ENCODE data around the gene SCUBE1. TPM values are rescaled to one million over a fixed set of nuclear protein-coding genes. Genes with fewer than 3 reads are reported as not detected.

SCUBE1 gene
- total RNA-seq, 4 donors from 2014 or later: 0.28 to 3.7 (median 1.7) TPM

DNA sequence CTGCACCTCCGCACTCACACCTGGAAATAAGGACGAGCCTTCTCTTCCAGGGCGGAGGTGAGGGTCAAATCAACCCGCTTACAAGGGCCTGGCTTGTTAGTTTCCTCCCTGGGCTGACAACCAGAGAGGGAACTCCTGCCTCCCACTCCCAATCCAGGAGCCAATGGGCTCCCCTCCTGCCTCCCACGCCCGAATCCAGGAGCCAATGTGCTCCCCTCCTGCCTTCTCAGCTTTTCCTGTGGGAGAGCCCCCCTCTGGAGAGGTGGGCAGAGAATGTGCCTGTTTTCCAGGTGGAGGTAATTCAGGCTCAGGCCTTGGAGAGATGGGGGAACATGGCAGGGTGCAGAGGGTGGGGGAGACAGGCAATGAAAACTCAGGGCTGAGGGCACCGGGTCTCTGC, 102.6 kb downstream of the SCUBE1 start:
- TF ChIP-seq, protein P1, sequence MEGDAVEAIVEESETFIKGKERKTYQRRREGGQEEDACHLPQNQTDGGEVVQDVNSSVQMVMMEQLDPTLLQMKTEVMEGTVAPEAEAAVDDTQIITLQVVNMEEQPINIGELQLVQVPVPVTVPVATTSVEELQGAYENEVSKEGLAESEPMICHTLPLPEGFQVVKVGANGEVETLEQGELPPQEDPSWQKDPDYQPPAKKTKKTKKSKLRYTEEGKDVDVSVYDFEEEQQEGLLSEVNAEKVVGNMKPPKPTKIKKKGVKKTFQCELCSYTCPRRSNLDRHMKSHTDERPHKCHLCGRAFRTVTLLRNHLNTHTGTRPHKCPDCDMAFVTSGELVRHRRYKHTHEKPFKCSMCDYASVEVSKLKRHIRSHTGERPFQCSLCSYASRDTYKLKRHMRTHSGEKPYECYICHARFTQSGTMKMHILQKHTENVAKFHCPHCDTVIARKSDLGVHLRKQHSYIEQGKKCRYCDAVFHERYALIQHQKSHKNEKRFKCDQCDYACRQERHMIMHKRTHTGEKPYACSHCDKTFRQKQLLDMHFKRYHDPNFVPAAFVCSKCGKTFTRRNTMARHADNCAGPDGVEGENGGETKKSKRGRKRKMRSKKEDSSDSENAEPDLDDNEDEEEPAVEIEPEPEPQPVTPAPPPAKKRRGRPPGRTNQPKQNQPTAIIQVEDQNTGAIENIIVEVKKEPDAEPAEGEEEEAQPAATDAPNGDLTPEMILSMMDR (IDR thresholded peaks at IDR 0.05): no peak
- ATAC-seq (ENCODE audit: low FRiP score) (no peak), DNase-seq (ENCODE audit: low spot score) (no peak)

DNA sequence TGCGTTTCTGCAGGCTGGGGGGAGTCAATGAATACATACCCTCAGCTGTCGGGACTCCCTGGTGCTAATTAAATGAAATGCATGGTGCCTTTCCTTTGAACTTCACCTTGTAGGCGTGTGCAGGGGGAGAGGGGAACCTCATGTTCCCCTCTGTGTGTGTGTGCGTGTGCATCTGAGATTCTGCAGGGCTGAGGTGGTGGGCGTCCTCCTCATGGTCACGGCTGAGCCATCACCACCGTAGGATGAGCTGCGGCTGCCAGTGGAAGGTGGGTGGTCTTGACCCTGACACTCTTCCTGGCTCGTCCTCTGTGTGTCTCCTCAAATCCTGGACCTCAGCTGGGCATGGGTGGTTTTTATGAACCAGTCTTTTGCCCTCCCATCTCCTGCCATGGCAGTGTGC, 103.2 kb downstream of the SCUBE1 start:
- no peak for ATAC-seq (ENCODE audit: low FRiP score)
- DNase-seq (ENCODE audit: low spot score): no peak
- TF ChIP-seq, protein P1 (IDR thresholded peaks at IDR 0.05): no peak

DNA sequence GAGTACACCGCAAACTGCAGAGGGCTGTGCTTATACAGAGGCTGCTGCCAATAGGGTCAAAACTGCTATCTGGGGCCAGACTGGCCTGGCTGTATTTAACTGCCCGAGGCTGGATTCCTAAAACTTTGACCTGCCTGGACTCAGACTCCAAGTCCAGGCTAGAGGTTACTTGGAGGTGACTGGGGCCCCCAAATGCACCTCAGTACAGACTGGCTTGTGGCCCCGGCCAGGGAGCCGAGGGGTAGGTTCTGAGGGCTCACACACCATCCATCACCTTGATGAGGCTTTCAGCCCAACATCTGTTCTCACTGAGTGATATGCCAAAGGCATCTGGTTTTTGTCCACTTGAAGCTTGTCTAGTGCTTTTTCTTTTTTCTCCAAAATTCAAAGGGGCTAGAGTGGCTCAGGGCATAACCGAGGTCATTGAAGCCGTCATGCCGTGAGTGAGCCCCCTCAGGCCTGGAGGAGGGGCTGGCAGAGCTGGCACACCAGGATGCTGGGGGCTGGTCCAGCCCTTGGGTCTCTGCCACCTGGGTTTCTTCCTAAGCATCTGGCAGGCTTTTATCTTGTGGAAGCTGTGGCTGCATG, 103.9 kb downstream of the SCUBE1 start:
- DNase-seq (ENCODE audit: low spot score) (no peak), ATAC-seq (ENCODE audit: low FRiP score) (no peak)
- TF ChIP-seq, protein P1 (IDR thresholded peaks at IDR 0.05): no peak

DNA sequence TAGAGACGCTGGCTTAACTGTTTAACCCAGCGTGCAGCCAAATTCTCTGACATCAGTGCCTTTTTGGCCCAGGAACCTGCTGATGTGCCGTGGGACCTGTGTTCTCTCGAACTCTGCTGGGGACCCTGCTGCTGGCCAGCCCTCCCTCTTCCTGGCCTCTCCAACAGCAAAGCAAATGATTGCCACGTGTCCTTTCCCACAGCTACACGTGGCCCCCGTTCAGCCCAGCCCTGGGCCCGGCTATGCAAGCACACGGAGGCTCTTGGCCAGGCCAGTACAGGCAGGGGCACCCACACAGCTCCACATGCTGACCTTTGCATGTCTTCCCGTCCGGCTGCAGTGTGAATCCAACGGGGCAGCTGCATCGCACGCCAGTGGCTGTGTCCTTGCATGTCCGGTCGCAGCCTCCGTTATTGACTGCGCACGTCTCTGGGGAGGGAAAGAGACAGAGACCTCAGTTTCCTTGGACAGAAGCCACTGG, 104.6 kb downstream of the SCUBE1 start:
- DNase-seq (ENCODE audit: low spot score) (no peak), ATAC-seq (ENCODE audit: low FRiP score) (no peak)
- TF ChIP-seq, protein P1 (IDR thresholded peaks at IDR 0.05): no peak

DNA sequence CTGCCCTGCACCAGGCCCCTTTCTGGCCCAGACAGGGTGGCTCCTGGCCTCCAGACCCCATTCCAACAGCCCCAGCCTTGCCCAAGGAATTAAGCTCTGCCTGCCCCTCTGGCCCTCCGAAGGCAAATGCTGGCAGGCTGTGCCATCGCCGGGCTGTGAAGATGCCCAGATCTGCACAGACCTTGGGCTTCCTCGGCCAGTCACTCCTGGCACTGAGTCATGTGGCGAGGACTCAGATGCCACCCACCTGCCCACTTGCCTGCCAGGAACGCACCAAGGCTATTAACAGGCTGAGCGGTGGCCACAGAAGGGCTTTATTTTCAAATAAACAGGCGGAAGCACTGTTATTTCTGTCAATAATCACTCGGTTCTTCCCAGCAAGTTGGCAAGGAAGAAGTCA, 105.9 kb downstream of the SCUBE1 start:
- DNase-seq (ENCODE audit: low spot score) (no peak), ATAC-seq (ENCODE audit: low FRiP score) (no peak)
- TF ChIP-seq, protein P1 (IDR thresholded peaks at IDR 0.05): no peak

DNA sequence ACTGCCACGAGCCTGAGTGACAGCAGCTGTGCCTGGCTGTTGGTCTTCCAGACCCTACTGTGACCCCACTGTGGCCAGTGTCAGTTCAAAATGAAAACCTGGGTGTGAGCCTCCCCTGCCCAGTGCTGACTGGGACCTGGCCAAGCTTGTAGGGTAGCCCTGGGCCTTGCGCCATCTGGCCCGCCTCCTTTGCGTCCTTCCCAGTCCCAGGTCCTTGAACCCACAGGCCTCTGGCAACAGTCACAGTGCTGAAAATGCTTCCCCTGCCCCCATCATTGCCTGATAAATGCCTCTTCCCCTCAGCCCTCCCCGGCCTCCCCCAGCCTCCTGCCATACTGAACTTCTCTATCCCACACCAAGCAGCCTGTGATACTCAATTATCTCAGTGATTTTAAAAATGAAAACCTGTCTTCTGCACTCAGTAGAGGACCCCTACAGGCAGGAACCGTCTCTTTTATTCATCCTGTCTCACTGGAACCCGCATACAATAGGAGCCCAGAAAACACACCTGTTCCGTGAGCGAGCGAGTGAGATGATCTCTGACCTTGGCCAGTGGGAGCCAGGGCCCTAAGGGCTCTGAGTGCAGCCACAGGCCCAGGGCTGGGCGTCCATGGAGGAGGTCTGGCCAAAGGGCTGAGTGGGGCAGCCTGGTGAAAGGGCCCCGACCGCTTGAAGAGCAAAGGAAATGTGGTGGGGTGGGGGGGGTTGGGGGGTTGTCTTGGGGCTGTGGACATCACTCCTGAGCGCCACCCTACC, 106.6 kb downstream of the SCUBE1 start:
- TF ChIP-seq, protein P1 (IDR thresholded peaks at IDR 0.05): no peak
- ATAC-seq (ENCODE audit: low FRiP score): no peak
- no peak for DNase-seq (ENCODE audit: low spot score)

All from omental fat pad (tissue), 4 donors.